GM12865 (cell line): ENCODE results near the gene GRK1.

Experiments used
- DNase-seq: peaks from one replicate; pipeline ENCODE4 v3.0.0; 2010; ENCODE audit warnings: low read depth
- H3K4me3 ChIP-seq: 2 replicates; pipeline ENCODE4 v1.5.1; 2011; ENCODE audit warnings: mild to moderate bottlenecking, low read depth, low read length, control low read depth
- CTCF ChIP-seq: IDR thresholded peaks from 2 replicates; pipeline ENCODE4 v1.5.1; 2011; ENCODE audit warnings: low read length, control low read depth, low read depth, inconsistent platforms; ENCODE audit not compliant: insufficient read depth; ENCODE audit errors: missing control alignments

Gene GRK1

GRCh38 chr13:113732176-113732960, 65.3 kb downstream of the GRK1 start:
- no peak for DNase-seq
- H3K4me3 ChIP-seq, result no peak overlapping the region
- TF ChIP-seq CTCF, result no peak

DNA sequence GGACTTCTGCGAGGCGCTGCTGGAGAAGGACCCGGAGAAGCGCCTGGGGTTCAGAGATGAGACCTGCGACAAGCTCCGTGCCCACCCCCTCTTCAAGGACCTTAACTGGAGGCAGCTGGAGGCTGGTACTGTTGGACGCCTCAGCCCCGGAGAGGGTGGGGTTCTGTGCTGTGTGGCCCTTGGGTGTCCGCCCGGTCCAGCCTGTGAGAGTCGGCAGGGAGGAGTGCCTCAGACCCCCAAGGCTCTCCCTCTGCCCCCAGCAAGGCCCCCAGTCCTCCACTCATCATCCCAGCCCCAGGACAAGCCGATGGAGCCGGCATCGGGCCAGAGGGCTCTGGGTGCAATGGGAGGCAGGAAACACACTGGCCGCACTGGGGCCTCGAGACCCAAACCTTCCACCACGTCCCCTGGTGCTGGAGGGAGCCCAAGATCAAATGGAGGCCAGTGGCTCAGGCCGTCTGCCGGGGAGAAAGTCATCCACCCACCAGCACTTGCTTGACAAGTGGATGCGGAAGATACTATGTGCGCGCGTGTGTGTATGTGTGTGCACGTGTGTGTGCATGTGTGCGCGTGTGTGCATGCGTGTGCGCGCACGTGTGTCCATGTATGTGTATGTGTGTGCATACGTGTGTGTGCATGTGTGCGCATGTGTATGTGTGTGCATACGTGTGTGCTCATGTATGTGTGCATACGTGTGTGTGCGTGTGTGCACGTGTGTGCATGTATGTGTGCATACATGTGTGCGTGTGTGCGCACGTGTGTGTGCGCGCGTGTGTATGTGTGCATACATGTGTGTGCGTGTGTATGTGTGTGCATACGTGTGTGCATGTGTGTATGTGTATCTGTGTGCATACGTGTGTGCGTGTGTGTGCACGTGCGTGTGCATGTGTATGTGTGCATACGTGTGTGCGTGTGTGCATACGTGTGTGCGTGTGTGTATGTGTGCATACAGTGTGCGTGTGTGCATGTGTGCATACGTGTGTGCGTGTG, 66.2 kb downstream of the GRK1 start:
- TF ChIP-seq CTCF, result no peak
- DNase-seq, result no peak
- no peak overlapping the region for H3K4me3 ChIP-seq

DNA sequence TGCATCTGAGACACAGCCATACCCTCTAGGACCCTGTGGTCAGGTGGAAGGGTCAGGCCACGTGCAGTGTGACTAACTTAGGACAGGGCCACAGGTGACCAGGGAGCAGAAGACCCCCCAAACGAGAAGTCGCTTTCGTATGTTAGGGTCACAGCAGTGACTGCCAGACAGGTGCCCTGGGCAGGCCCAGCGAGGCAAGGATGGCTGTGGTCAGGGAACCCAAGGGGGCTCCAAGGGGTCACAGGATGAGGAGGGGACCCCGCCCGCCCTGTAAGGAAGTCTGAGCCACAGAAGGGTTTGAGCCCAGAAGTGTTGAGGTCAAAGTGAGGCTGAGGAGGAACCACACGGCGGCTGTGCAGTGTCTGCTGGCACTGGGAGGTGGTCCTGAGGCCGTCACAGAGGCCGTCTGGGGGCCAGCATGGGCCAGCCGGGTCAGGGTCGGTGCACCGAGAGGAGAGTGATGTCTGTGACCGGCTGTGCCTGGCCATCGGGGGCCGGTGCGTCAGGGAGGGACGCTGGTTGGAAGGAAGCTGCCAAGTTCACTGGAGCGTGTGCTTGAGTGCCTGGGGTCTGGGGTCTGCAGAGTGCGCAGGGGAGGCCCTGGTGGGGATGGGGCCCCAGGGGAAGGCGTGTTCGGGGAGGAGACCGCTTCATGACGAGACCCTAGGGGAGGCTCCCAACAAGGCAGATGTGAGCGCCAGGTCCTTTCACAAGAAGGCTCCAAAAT, 67.2 kb downstream of the GRK1 start:
- DNase-seq, result no peak
- H3K4me3 ChIP-seq, result no peak overlapping the region
- no peak for TF ChIP-seq CTCF

GRCh38 chr13:113734826-113735125, 67.8 kb downstream of the GRK1 start:
- no peak overlapping the region for H3K4me3 ChIP-seq
- no peak for TF ChIP-seq CTCF
- no peak for DNase-seq

GRCh38 chr13:113735194-113735593, 68.2 kb downstream of the GRK1 start:
- TF ChIP-seq CTCF, result no peak
- no peak for DNase-seq
- H3K4me3 ChIP-seq, result no peak overlapping the region

DNA sequence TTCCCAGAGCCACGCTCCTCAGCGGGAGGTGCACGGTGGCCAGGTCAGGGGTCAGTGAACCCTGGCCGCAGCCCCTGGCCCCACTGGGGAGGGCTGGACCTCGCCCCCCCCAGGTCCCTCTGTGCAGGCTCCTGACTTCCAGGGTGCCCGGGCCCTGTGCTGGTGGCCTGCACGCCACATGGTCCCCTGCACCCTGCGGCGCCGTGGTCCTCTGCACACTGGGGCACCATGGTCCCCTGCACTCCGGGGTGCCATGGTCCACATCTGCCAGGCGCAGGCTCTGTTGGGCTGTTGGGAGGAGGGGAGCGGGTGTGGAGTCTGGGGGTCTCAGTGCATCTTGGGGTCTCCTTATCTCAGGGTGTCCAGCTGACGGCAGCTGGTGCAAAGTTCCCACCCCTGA, 68.7 kb downstream of the GRK1 start:
- H3K4me3 ChIP-seq, result no peak overlapping the region
- no peak for DNase-seq
- no peak for TF ChIP-seq CTCF
